Measurements from ENCODE around the gene PCNX3. TPM values are rescaled to one million over a fixed set of nuclear protein-coding genes. Genes with fewer than 3 reads are reported as not detected.

The PCNX3 gene
- polyA plus RNA-seq, 3 donors = 0.58 to 36.4 (median 1.7) TPM

DNA sequence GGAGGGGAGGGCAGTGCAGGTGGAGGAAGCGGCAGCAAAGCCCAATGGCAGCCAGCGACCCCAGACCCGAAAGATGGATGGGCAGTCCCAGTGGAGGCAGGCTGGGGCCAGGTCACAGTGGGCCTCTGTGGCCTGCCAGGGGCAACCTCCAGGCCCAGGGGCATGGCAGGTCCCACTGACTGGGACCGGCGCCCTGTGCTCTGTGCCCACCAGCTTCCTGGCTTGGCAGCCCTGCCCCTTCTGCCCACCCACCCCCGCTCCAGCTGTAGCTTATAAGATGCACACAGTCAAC lies 15.7 kb upstream of the PCNX3 start:
- Mint-ChIP-seq H3K4me1 (peaks cover 12% of the 10 kb centered on the region), H3K9me3 (no peaks in the 10 kb centered on the region), H3K4me3 (no peak overlapping the region), H3K36me3 (peaks cover 58 to 78% of the 10 kb centered on the region in 2 donors), H3K27ac (no peak overlapping the region), H3K27me3 (ENCODE audit: low read depth in 3 of 3) (no peaks in the 10 kb centered on the region)
- no peak overlapping the region for H3K4me3 ChIP-seq (replicated peaks in 1 of 3; ENCODE audit: low read depth in 2 of 3, low read length in 3 of 3)
- no peak overlapping the region for H2AFZ ChIP-seq (ENCODE audit: insufficient read depth, low read depth, low read length, poor library complexity, severe bottlenecking)
- no peak overlapping the region for H3K27ac ChIP-seq (ENCODE audit: low read depth in 1 of 2, low read length in 2 of 2)
- peaks cover 62 to 77% of the 10 kb centered on the region in 2 donors for H3K36me3 ChIP-seq (replicated peaks in 1 of 2; ENCODE audit: control insufficient read depth in 1 of 2, insufficient read depth in 2 of 2, low read length in 2 of 2)
- H3K4me2 ChIP-seq (replicated peaks; ENCODE audit: extremely low read depth, low read length, poor library complexity, severe bottlenecking) = no peak overlapping the region
- TF ChIP-seq, protein P1, sequence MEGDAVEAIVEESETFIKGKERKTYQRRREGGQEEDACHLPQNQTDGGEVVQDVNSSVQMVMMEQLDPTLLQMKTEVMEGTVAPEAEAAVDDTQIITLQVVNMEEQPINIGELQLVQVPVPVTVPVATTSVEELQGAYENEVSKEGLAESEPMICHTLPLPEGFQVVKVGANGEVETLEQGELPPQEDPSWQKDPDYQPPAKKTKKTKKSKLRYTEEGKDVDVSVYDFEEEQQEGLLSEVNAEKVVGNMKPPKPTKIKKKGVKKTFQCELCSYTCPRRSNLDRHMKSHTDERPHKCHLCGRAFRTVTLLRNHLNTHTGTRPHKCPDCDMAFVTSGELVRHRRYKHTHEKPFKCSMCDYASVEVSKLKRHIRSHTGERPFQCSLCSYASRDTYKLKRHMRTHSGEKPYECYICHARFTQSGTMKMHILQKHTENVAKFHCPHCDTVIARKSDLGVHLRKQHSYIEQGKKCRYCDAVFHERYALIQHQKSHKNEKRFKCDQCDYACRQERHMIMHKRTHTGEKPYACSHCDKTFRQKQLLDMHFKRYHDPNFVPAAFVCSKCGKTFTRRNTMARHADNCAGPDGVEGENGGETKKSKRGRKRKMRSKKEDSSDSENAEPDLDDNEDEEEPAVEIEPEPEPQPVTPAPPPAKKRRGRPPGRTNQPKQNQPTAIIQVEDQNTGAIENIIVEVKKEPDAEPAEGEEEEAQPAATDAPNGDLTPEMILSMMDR (IDR thresholded peaks at IDR 0.05) = no peak
- WGBS (ENCODE audit: insufficient coverage) = 100% methylated on average over 5 of the region's 6 CpGs
- no peaks in the 10 kb centered on the region for H3K9me3 ChIP-seq (replicated peaks in 1 of 2; ENCODE audit: control insufficient read depth in 1 of 2, insufficient read depth in 1 of 2, low read length in 2 of 2)
- no peak for DNase-seq
- H4K20me1 ChIP-seq (ENCODE audit: insufficient read depth, low read length) = peaks cover 95% of the 10 kb centered on the region
- peaks cover 5% of the 10 kb centered on the region for H3K79me2 ChIP-seq (ENCODE audit: insufficient read depth, low read length)
- peaks cover 9 to 14% of the 10 kb centered on the region in 2 donors for H3K4me1 ChIP-seq (ENCODE audit: control insufficient read depth in 1 of 2, insufficient read depth in 2 of 2, low read length in 2 of 2)
- no peaks in the 10 kb centered on the region for H3K27me3 ChIP-seq (ENCODE audit: control insufficient read depth in 2 of 2, insufficient read depth in 2 of 2, low read length in 2 of 2)
- no peak overlapping the region for H3K9ac ChIP-seq (ENCODE audit: insufficient read depth, low read length, poor library complexity, severe bottlenecking)
- intact Hi-C loops (cut with micrococcal nuclease) = no loop called here

DNA sequence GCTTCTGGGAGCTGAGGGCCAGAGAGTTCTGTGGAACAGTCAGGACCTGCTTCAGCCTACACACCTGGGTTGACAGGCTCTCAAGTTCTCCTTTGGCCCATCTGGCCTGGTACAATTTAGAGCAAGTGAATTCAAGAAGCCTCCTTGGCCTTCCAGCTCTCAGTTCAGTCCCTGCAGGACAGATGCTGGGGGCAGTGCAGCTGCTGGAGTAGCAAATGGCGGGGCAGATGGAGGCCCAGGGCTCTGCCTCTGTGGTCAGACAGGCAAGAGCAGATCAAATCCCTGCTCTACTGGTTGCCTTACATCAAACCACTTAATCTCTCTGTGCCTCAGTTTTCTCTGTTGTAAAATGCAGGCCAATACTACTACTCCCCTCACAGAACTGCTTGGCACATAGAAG lies 11.3 kb upstream of the PCNX3 start:
- Histone ChIP-seq H2AFZ (ENCODE audit: insufficient read depth, low read depth, low read length, poor library complexity, severe bottlenecking) (no peak overlapping the region), H3K9me3 (replicated peaks in 1 of 2; ENCODE audit: control insufficient read depth in 1 of 2, insufficient read depth in 1 of 2, low read length in 2 of 2) (no peaks in the 10 kb centered on the region), H3K4me3 (replicated peaks in 1 of 3; ENCODE audit: low read depth in 2 of 3, low read length in 3 of 3) (no peak overlapping the region), H4K20me1 (ENCODE audit: insufficient read depth, low read length) (peaks cover 97% of the 10 kb centered on the region), H3K4me2 (replicated peaks; ENCODE audit: extremely low read depth, low read length, poor library complexity, severe bottlenecking) (no peak overlapping the region), H3K79me2 (ENCODE audit: insufficient read depth, low read length) (peaks cover 37% of the 10 kb centered on the region), H3K36me3 (replicated peaks in 1 of 2; ENCODE audit: control insufficient read depth in 1 of 2, insufficient read depth in 2 of 2, low read length in 2 of 2) (peaks cover 84 to 100% of the 10 kb centered on the region in 2 donors), H3K9ac (ENCODE audit: insufficient read depth, low read length, poor library complexity, severe bottlenecking) (no peak overlapping the region), H3K27ac (ENCODE audit: low read depth in 1 of 2, low read length in 2 of 2) (no peak overlapping the region), H3K4me1 (ENCODE audit: control insufficient read depth in 1 of 2, insufficient read depth in 2 of 2, low read length in 2 of 2) (peaks cover 0 to 4% of the 10 kb centered on the region in 2 donors), H3K27me3 (ENCODE audit: control insufficient read depth in 2 of 2, insufficient read depth in 2 of 2, low read length in 2 of 2) (no peaks in the 10 kb centered on the region)
- H3K4me3 Mint-ChIP-seq = no peak overlapping the region
- H3K9me3 Mint-ChIP-seq = peaks cover 0 to 2% (median 0%) of the 10 kb centered on the region in 7 donors
- TF ChIP-seq, protein P1 (IDR thresholded peaks at IDR 0.05) = no peak
- peak overlapping the region in 1 of 7 donors; percentile 41 for H3K27ac Mint-ChIP-seq
- H3K4me1 Mint-ChIP-seq = peaks cover 3% of the 10 kb centered on the region
- DNase-seq = no peak
- WGBS (ENCODE audit: insufficient coverage) = 100% methylated on average over 1 of the region's 1 CpG
- H3K27me3 Mint-ChIP-seq (ENCODE audit: low read depth in 3 of 3) = no peaks in the 10 kb centered on the region
- intact Hi-C loops (cut with micrococcal nuclease) = no loop called here
- peaks cover 78 to 93% of the 10 kb centered on the region in 2 donors for H3K36me3 Mint-ChIP-seq
